Activated CD8-positive, alpha-beta T cell treated with anti-CD3 and anti-CD28 coated beads for 36 hours (primary cell): Measurements from ENCODE around the gene COL4A3. TPM values are rescaled to one million over a fixed set of nuclear protein-coding genes. Genes with fewer than 3 reads are reported as not detected.

Experiments
- ATAC-seq: fragments of 200-7000 bp; cut with Tn5 transposase; one replicate; pipeline ENCODE4 v1.10.0; 2021; ENCODE audit warnings: mild to moderate bottlenecking, moderate library complexity
- CTCF ChIA-PET: fragments of 350-600 bp; sonication (Branson Sonifier 250); formaldehyde crosslinking; loops from one replicate; lab custom pipeline; 2021; ENCODE audit warnings: antibody characterized with exemption; lab: Charles Lee
- POLR2A ChIA-PET: fragments of 350-600 bp; sonication (Branson Sonifier 250); formaldehyde crosslinking; loops from one replicate; lab custom pipeline; 2021; ENCODE audit warnings: antibody characterized with exemption; lab: Charles Lee
- DNase-seq: peaks from one replicate; pipeline ENCODE4 v3.0.0-alpha.2; 2020
- H3K27ac Mint-ChIP-seq: one replicate; pipeline ENCODE4 v1.8.0; 2021; ENCODE audit warnings: mild to moderate bottlenecking, mixed read lengths
- H3K27me3 Mint-ChIP-seq: one replicate; pipeline ENCODE4 v1.8.0; 2021; ENCODE audit warnings: mixed read lengths
- H3K36me3 Mint-ChIP-seq: one replicate; pipeline ENCODE4 v1.8.0; 2021; ENCODE audit warnings: low read depth, mixed read lengths
- H3K4me1 Mint-ChIP-seq: one replicate; pipeline ENCODE4 v1.8.0; 2021; ENCODE audit warnings: low read depth, mixed read lengths
- H3K4me3 Mint-ChIP-seq: one replicate; pipeline ENCODE4 v1.8.0; 2021; ENCODE audit warnings: mild to moderate bottlenecking, moderate library complexity, mixed read lengths
- H3K9me3 Mint-ChIP-seq: one replicate; pipeline ENCODE4 v1.8.0; 2021; ENCODE audit warnings: mixed read lengths
- intact Hi-C: fragments of 100-400 bp; cut with micrococcal nuclease; formaldehyde crosslinking; loops from one replicate; pipeline ENCODE4 v1.10.0; 2022
- total RNA-seq, 2 experiments: library from RNA; stranded (reverse); gene quantifications; one replicate each; pipeline ENCODE4 v1.2.3, GENCODE V29; 2021
- TF ChIP-seq, protein P1 (sequence below): fragments of 200-600 bp; IDR thresholded peaks from one replicate; pipeline ENCODE4 v1.8.0; 2022; ENCODE audit warnings: antibody characterized with exemption, mild to moderate bottlenecking

The COL4A3 gene
- total RNA-seq, 2 experiments from 2014 or later: not detected

DNA sequence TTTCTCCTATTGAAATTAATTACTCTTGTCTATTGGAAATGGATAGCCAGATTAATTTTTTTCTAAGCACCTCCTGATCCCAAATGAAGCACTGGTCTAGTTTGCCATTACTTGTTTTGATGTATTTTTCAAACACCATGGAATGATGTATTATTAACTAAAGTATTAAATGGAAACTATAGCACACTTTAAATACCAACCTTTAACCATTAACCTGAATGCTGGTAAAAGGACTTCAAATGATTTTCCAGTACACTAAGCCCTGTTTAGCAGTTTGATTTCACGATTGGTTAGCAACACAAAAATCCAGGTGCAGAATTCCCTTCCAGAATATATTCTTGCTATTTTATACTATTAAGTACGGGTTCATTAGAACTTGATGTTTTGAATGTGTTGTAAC, 37.3 kb downstream of the COL4A3 start:
- Mint-ChIP-seq H3K27me3 (peaks cover 9% of the 10 kb centered on the region), H3K4me1 (no peaks in the 10 kb centered on the region), H3K36me3 (no peaks in the 10 kb centered on the region), H3K4me3 (no peak overlapping the region), H3K27ac (no peak overlapping the region), H3K9me3 (no peaks in the 10 kb centered on the region)
- POLR2A ChIA-PET: no interaction called here
- intact Hi-C loops: no loop called here
- CTCF ChIA-PET: no interaction called here
- TF ChIP-seq, protein P1, sequence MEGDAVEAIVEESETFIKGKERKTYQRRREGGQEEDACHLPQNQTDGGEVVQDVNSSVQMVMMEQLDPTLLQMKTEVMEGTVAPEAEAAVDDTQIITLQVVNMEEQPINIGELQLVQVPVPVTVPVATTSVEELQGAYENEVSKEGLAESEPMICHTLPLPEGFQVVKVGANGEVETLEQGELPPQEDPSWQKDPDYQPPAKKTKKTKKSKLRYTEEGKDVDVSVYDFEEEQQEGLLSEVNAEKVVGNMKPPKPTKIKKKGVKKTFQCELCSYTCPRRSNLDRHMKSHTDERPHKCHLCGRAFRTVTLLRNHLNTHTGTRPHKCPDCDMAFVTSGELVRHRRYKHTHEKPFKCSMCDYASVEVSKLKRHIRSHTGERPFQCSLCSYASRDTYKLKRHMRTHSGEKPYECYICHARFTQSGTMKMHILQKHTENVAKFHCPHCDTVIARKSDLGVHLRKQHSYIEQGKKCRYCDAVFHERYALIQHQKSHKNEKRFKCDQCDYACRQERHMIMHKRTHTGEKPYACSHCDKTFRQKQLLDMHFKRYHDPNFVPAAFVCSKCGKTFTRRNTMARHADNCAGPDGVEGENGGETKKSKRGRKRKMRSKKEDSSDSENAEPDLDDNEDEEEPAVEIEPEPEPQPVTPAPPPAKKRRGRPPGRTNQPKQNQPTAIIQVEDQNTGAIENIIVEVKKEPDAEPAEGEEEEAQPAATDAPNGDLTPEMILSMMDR: no peak
- ATAC-seq (no peak), DNase-seq (no peak)

DNA sequence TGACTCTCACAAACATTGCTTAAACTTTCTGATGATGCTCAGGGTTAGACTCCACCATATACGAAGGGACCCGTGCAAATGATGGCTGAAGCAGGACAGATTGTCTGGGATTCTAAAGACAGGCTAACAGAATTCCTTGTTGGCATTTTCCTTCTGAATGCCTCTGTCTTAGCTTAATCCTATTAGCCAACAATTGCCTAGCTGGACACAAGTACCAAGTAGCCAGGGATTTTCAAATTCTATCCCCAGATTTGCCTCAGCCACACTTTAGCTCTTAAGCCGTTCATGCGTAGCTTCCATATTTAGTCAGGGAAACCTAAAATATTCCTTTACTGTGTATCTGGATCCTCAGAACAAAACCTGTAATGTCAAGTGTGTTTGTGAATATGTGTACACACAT, 40.0 kb downstream of the COL4A3 start:
- ChIA-PET POLR2A (interaction anchor here (0.6 kb wide), 1 partner anchor 9 kb away, joined by 3 read pairs; no protein-coding TSS in a partner anchor), CTCF (interaction anchor here (2.0 kb wide), 1 partner anchor 34 kb away, joined by 11 read pairs; no protein-coding TSS in a partner anchor)
- intact Hi-C loops: no loop called here
- DNase-seq (no peak), ATAC-seq (no peak)
- H3K27ac Mint-ChIP-seq: no peak overlapping the region
- TF ChIP-seq, protein P1: no peak
- no peaks in the 10 kb centered on the region for H3K9me3 Mint-ChIP-seq
- H3K36me3 Mint-ChIP-seq: no peaks in the 10 kb centered on the region
- H3K4me1 Mint-ChIP-seq: no peaks in the 10 kb centered on the region
- peaks cover 18% of the 10 kb centered on the region for H3K27me3 Mint-ChIP-seq
- H3K4me3 Mint-ChIP-seq: no peak overlapping the region

DNA sequence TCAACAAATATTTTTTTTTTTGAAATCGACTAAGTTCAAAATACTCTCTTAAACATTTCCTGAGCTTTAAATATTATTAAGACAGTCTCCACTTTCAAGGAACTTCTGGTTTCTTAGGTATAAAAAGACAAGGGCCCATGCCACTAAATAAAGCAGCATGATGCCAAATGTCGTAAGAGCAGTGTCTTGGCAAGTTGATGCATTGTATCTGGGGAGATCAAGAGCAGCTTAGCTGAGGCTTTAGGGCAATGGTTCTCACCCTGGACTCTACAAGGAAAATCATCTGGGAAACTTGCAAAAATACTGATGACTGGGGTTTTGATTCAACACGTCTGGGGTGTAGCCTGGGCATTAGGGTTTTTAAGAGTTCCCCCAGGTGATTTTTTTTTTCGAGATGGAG, 41.3 kb downstream of the COL4A3 start:
- H3K27me3 Mint-ChIP-seq: peaks cover 18% of the 10 kb centered on the region
- no peak overlapping the region for H3K27ac Mint-ChIP-seq
- H3K4me1 Mint-ChIP-seq: no peaks in the 10 kb centered on the region
- TF ChIP-seq, protein P1: no peak
- DNase-seq: no peak
- no peaks in the 10 kb centered on the region for H3K36me3 Mint-ChIP-seq
- ChIA-PET POLR2A (no interaction called here), CTCF (interaction anchor here (2.0 kb wide), 1 partner anchor 33 kb away, joined by 11 read pairs; no protein-coding TSS in a partner anchor)
- ATAC-seq: no peak
- no peak overlapping the region for H3K4me3 Mint-ChIP-seq
- no peaks in the 10 kb centered on the region for H3K9me3 Mint-ChIP-seq
- intact Hi-C loops: no loop called here

DNA sequence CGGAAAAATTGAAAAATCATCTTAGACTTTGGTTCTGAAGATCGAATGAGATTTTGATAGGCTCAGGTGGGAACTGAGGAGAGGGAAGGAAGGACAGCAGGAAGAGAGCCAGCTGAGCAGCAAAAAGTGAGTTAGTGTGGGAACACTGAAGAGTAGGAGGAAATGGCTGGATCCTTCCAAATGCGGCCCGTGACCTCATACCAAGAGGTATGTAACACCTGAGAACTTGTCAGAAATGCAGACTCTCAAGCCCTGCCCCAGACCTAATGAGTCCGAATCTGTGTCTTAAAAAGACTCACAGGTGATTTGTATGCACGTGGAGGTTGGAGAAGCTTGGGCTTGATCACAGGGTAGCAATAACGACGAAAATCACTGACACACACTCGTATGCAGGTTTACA, 42.0 kb downstream of the COL4A3 start:
- Mint-ChIP-seq H3K27ac (no peak overlapping the region), H3K4me1 (no peaks in the 10 kb centered on the region), H3K27me3 (peaks cover 18% of the 10 kb centered on the region), H3K9me3 (no peaks in the 10 kb centered on the region), H3K36me3 (no peaks in the 10 kb centered on the region), H3K4me3 (no peak overlapping the region)
- TF ChIP-seq, protein P1: no peak
- no peak for DNase-seq
- ChIA-PET POLR2A (no interaction called here), CTCF (no interaction called here)
- ATAC-seq: no peak
- intact Hi-C loops: no loop called here

DNA sequence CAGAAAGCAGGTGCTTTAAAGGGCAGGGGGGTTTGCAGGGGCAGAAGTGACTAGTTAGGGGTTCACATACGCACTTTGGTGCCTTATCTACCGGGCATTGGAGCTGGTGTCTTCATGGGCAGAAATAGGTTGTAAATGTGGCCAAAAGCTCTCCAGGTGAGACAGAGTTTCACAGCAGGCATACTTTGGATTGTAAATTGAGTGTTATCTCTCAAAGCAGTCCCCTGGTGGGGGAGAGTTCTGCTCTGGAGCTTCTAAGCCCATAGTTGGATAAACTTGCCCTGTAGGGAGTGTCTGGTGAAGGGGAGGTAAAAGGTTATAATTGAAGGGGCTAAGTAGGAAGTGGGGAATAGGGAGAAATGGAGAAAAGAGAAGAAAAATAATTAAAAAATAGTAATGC, 43.1 kb downstream of the COL4A3 start:
- no peak overlapping the region for H3K27ac Mint-ChIP-seq
- intact Hi-C loops: no loop called here
- H3K4me1 Mint-ChIP-seq: no peaks in the 10 kb centered on the region
- no peaks in the 10 kb centered on the region for H3K9me3 Mint-ChIP-seq
- ChIA-PET CTCF (no interaction called here), POLR2A (no interaction called here)
- H3K27me3 Mint-ChIP-seq: peaks cover 21% of the 10 kb centered on the region
- no peaks in the 10 kb centered on the region for H3K36me3 Mint-ChIP-seq
- no peak overlapping the region for H3K4me3 Mint-ChIP-seq
- DNase-seq (no peak), ATAC-seq (no peak)
- TF ChIP-seq, protein P1: no peak
